Thoracic aorta (tissue), 2 donors: ENCODE data around the gene ATP10A. TPM values are rescaled to one million over a fixed set of nuclear protein-coding genes. Genes with fewer than 3 reads are reported as not detected.

Experiments
- ATAC-seq: fragments of 150-250 bp; one replicate; pipeline ENCODE4 v1.8.0; 2017; ENCODE audit warnings: low read depth; ENCODE audit not compliant: insufficient number of reproducible peaks, low FRiP score
- DNase-seq: peaks from one replicate; pipeline ENCODE4 v3.0.0-alpha.2; 2020; ENCODE audit warnings: low spot score
- H3K27ac ChIP-seq, 2 donors: fragments of 200-600 bp; sonication (generic); 1 replicate in 1 of 2; 2 replicates in 1 of 2; pipeline ENCODE4 v1.5.1; 2016; ENCODE audit warnings: mild to moderate bottlenecking in 2 of 2, moderate library complexity in 2 of 2
- H3K27me3 ChIP-seq: fragments of 200-600 bp; sonication (generic); replicated peaks from 2 replicates; pipeline ENCODE4 v1.6.0; 2016; ENCODE audit warnings: mild to moderate bottlenecking; ENCODE audit not compliant: insufficient read depth
- H3K36me3 ChIP-seq: fragments of 200-600 bp; sonication (generic); one replicate; pipeline ENCODE4 v1.5.1; 2016
- H3K4me1 ChIP-seq, 2 donors: fragments of 200-600 bp; sonication (generic); 1 replicate in 1 of 2; 2 replicates in 1 of 2; pipeline versions ENCODE4 v1.5.1 to v1.6.0; 2016; ENCODE audit warnings: low read depth in 2 of 2, mild to moderate bottlenecking in 1 of 2; ENCODE audit not compliant: control insufficient read depth in 1 of 2
- H3K4me3 ChIP-seq: fragments of 200-600 bp; sonication (generic); 2 replicates; pipeline ENCODE4 v1.5.1; 2016; ENCODE audit warnings: mild to moderate bottlenecking
- H3K9me3 ChIP-seq: fragments of 200-600 bp; sonication (generic); 2 replicates; pipeline ENCODE4 v1.5.1; 2016
- total RNA-seq, 2 donors: library from RNA; depleted of rRNA; stranded (reverse); fragments of >200 nt; gene quantifications; one replicate each; pipeline versions ENCODE4 v1.1.0 to v1.2.3, GENCODE V29; 2016
- TF ChIP-seq, protein P1 (sequence below): fragments of 200-600 bp; sonication (generic); IDR thresholded peaks from one replicate; pipeline ENCODE4 v1.5.1; 2019; ENCODE audit warnings: antibody characterized with exemption

The ATP10A gene
- total RNA-seq, 2 donors from 2014 or later: 59.4 to 89.8 TPM

DNA sequence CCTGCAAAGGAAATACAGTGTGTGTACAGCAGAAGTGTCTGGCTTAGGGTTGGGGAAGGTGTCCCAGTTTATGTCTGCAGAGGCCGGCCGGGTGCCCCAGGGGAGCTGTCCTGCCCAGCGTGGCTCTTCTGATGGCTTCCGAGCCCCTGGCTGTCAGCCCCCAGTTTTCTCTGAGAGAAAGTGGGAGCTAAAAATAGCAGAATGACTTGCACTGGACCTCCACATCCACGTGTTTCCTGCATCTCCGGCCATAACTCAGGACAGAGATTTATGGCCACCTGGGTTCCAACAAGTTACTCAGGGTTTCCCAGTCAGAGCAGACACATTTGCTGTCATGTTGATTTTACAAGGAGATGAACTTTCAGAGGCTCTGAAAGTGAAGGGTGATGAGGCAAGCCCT, 192.0 kb downstream of the ATP10A start:
- TF ChIP-seq, protein P1, sequence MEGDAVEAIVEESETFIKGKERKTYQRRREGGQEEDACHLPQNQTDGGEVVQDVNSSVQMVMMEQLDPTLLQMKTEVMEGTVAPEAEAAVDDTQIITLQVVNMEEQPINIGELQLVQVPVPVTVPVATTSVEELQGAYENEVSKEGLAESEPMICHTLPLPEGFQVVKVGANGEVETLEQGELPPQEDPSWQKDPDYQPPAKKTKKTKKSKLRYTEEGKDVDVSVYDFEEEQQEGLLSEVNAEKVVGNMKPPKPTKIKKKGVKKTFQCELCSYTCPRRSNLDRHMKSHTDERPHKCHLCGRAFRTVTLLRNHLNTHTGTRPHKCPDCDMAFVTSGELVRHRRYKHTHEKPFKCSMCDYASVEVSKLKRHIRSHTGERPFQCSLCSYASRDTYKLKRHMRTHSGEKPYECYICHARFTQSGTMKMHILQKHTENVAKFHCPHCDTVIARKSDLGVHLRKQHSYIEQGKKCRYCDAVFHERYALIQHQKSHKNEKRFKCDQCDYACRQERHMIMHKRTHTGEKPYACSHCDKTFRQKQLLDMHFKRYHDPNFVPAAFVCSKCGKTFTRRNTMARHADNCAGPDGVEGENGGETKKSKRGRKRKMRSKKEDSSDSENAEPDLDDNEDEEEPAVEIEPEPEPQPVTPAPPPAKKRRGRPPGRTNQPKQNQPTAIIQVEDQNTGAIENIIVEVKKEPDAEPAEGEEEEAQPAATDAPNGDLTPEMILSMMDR: no peak
- peak; percentile 55 for DNase-seq
- H3K36me3 ChIP-seq: no peaks in the 10 kb centered on the region
- H3K9me3 ChIP-seq: no peaks in the 10 kb centered on the region
- peaks cover 45 to 87% of the 10 kb centered on the region in 2 donors for H3K4me1 ChIP-seq
- peak overlapping the region; percentile 94 for H3K27ac ChIP-seq
- H3K4me3 ChIP-seq: peak overlapping the region; percentile 40
- no peaks in the 10 kb centered on the region for H3K27me3 ChIP-seq
- ATAC-seq: no peak

DNA sequence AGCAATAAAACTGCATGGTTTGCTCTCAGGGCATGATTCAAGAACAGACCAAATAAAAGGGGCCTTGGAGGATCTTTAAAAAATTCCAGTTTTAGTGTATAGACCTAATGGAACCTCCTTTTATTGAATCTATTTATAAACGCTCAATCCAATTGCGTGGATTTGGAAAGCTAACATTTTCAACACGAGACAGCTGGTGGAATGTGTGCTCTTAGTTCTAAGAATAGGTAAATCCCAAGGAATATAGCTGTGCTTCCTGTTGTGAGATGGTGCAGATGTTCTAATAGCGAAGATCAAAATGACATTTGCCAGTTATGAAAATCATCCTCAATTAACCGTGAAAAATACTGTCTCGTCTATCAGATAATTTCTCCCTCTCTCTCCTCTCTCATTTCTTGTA, 192.5 kb downstream of the ATP10A start:
- Histone ChIP-seq H3K36me3 (no peaks in the 10 kb centered on the region), H3K4me3 (peak overlapping the region; percentile 40), H3K27ac (peak overlapping the region; percentile 94)

DNA sequence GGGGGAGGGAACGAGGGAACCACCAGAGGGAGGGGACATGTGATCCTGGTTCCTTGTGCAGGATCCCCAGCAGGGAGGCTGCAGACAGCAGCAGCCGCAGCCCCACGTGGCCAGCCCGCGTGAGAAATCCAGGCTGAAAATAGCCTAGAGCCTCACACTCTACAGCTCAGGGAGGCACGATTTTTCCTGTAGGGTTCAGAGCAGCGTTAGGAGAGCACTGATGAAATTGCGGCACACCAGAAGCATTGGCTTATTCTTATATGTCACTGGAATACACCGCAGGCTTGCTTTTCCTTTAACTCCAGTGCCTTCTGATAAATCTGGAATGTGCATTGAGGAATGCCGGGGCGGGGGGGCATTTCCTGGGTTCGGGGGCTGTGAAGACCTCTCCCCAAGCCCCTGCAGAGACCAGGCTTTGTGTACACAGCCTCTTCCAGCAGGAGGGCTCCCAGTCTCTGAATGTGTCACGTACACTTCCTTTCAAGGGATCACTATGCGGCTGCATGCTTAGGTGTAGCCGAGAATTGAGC, 193.0 kb downstream of the ATP10A start:
- TF ChIP-seq, protein P1: no peak
- Histone ChIP-seq H3K27me3 (no peaks in the 10 kb centered on the region), H3K4me3 (peak overlapping the region; percentile 40), H3K36me3 (no peaks in the 10 kb centered on the region), H3K27ac (peak overlapping the region; percentile 94), H3K4me1 (peaks cover 35 to 76% of the 10 kb centered on the region in 2 donors), H3K9me3 (no peaks in the 10 kb centered on the region)
- ATAC-seq (peak; percentile 80), DNase-seq (no peak)

More for the DNA sequence above, 192.5 kb downstream of the ATP10A start:
- no peaks in the 10 kb centered on the region for H3K27me3 ChIP-seq
- H3K4me1 ChIP-seq: peaks cover 40 to 82% of the 10 kb centered on the region in 2 donors
- DNase-seq: no peak
- no peaks in the 10 kb centered on the region for H3K9me3 ChIP-seq
- TF ChIP-seq, protein P1: no peak
- ATAC-seq: no peak

DNA sequence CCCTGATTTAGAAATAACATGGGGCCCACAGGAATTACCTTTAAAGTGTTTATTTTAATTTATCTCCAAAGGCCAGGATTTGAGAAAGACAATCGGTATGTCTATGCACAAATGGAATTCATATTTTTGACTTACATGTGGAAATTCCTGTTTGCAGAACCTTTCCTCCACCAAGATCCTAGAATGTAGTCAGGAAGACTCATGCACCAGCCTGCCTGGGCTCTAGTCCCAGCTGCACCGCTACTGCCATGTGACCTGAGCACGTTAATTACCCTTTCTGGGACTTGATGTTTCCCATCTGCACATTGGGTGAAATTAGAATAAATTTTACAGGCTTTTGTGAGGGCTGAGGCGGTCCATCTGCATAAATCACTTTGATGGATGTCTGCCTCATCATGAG, 194.2 kb downstream of the ATP10A start:
- Histone ChIP-seq H3K4me1 (peaks cover 27 to 66% of the 10 kb centered on the region in 2 donors), H3K9me3 (no peaks in the 10 kb centered on the region), H3K27me3 (no peaks in the 10 kb centered on the region), H3K36me3 (no peaks in the 10 kb centered on the region), H3K4me3 (no peak overlapping the region), H3K27ac (peak overlapping the region; percentile 94)
- no peak for ATAC-seq
- TF ChIP-seq, protein P1: no peak
- no peak for DNase-seq

DNA sequence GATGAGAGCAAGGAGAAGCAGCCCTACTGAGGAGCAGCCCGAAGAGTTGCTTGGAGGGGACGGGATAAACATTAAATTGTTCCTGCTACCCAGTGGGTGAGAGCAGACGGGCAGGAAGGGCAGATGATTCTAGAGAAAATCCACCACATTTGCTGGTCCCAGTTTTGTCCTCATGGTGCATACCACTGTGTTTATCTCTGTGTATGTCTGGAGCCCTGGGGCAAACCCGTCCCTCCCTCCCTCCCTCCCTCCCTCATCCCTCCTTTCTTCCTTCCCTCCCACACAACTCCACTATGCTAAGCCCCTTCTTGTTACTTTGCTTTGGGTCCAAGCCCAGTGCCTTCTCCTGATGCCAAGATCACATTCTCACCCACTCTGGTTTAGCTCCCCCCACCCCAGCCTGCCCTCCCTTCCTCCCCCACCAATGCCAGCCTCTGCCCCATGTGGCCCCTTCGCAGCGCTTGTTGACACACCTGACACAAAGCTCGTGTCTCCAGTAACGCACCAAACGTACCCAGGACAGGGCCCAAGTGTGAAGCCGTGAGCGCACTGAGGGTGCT, 194.8 kb downstream of the ATP10A start:
- no peaks in the 10 kb centered on the region for H3K27me3 ChIP-seq
- peak overlapping the region; percentile 94 for H3K27ac ChIP-seq
- ATAC-seq (no peak), DNase-seq (no peak)
- TF ChIP-seq, protein P1: no peak
- H3K36me3 ChIP-seq: no peaks in the 10 kb centered on the region
- H3K4me3 ChIP-seq: no peak overlapping the region
- no peaks in the 10 kb centered on the region for H3K9me3 ChIP-seq
- peaks cover 21 to 60% of the 10 kb centered on the region in 2 donors for H3K4me1 ChIP-seq
